NCI-H146 treated with DMSO at 0.1 percent for 48 hours (cell line): ENCODE results near the gene MINK1.
"Not testable (repeated sequence)": the region's sequence is repeated elsewhere in the genome, so short reads cannot be mapped to it uniquely, and the experiment has no call there.

ENCODE experiments used
- DNase-seq: peaks from one replicate; lab custom pipeline; 2025; ENCODE audit not compliant: unreplicated experiment; lab: John Stamatoyannopoulos, UW

MINK1 gene

GRCh38 chr17:4869058-4869998 lies 36.2 kb downstream of the MINK1 start:
- not testable (repeated sequence) for DNase-seq

- DNase-seq = no peak
Measured at GRCh38 chr17:4870855-4871254, 37.7 kb downstream of the MINK1 start.

- no peak for DNase-seq
Measured at GRCh38 chr17:4872786-4873185, 39.6 kb downstream of the MINK1 start.

- DNase-seq = no peak
Measured at GRCh38 chr17:4877089-4877488, 43.9 kb downstream of the MINK1 start.

- DNase-seq = no peak
Measured at GRCh38 chr17:4879601-4880000, 46.5 kb downstream of the MINK1 start.

- no peak for DNase-seq
Measured at GRCh38 chr17:4880857-4881256, 47.7 kb downstream of the MINK1 start.

- DNase-seq = peak; percentile 31
Measured at GRCh38 chr17:4881761-4882555, 48.8 kb downstream of the MINK1 start.

GRCh38 chr17:4884489-4884888 lies 51.3 kb downstream of the MINK1 start:
- no peak for DNase-seq

- no peak for DNase-seq
Measured at GRCh38 chr17:4886830-4887229, 53.7 kb downstream of the MINK1 start.

- no peak for DNase-seq
Measured at GRCh38 chr17:4887581-4887980, 54.4 kb downstream of the MINK1 start.

GRCh38 chr17:4891411-4892410 lies 58.6 kb downstream of the MINK1 start:
- DNase-seq = no peak

GRCh38 chr17:4892499-4893221 lies 59.5 kb downstream of the MINK1 start:
- no peak for DNase-seq

- no peak for DNase-seq
Measured at GRCh38 chr17:4893272-4893671, 60.1 kb downstream of the MINK1 start.

- no peak for DNase-seq
Measured at GRCh38 chr17:4893721-4894560, 60.8 kb downstream of the MINK1 start.

GRCh38 chr17:4895121-4895520 lies 62.0 kb downstream of the MINK1 start:
- no peak for DNase-seq

- no peak for DNase-seq
Measured at GRCh38 chr17:4895657-4896331, 62.7 kb downstream of the MINK1 start.

- DNase-seq = no peak
Measured at GRCh38 chr17:4896332-4897197, 63.4 kb downstream of the MINK1 start.

GRCh38 chr17:4897198-4897687 lies 64.1 kb downstream of the MINK1 start:
- no peak for DNase-seq
